HEK293T (cell line): ENCODE results near the gene MORN1.

Experiments used
- ARNT ChIP-seq: fragments of 450-650 bp; IDR thresholded peaks from 2 replicates; pipeline ENCODE4 v1.6.1; 2017; ENCODE audit warnings: mild to moderate bottlenecking
- BHLHE40 ChIP-seq: fragments of 450-650 bp; IDR thresholded peaks from 2 replicates; pipeline ENCODE4 v1.6.1; 2016; ENCODE audit warnings: mild to moderate bottlenecking, moderate library complexity, borderline replicate concordance
- FOXK2 ChIP-seq: fragments of 450-650 bp; IDR thresholded peaks from 2 replicates; pipeline ENCODE4 v1.6.1; 2016; ENCODE audit warnings: mild to moderate bottlenecking
- L3MBTL2 ChIP-seq: fragments of 450-650 bp; conservative IDR thresholded peaks from 2 replicates; pipeline ENCODE4 v1.6.1; 2016; ENCODE audit warnings: mild to moderate bottlenecking
- SUZ12 ChIP-seq: fragments of 450-650 bp; IDR thresholded peaks from 2 replicates; pipeline ENCODE4 v1.6.1; 2016; ENCODE audit warnings: mild to moderate bottlenecking

DNA sequence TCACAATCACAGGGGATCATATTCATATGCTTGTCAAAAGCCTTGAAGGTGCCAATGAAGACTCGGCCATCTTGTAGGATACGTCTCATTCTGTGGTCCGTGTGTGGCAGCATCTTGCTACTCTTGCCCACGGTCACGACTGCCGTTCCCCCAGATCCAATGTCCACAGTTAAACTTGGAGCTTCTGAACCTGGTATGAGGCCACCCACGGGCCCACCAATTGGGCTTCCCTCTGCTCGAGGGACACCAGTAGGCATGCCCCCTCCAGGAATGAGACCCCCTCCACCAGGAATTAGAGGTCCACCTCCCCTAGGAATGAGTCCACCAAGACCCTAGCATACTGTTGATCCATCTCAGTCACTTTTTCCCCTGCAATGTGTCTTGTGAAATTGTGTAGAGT lies 39.6 kb downstream of the MORN1 start:
- TF ChIP-seq SUZ12, result no peak
- TF ChIP-seq L3MBTL2, result no peak
- no peak for TF ChIP-seq BHLHE40
- no peak for TF ChIP-seq ARNT
- no peak for TF ChIP-seq FOXK2
